Small intestine (tissue), 7 donors: Measurements from ENCODE around the gene TRIM28. TPM values are rescaled to one million over a fixed set of nuclear protein-coding genes. Genes with fewer than 3 reads are reported as not detected.

Experiments used
- DNase-seq, 2 donors: peaks; one replicate each; pipeline versions ENCODE4 v3.0.0 to v3.0.0-alpha.2; 2013
- FAIRE-seq: peaks from 2 replicates; lab custom pipeline; 2012; peaks lifted over from hg19 to GRCh38; lab: Jason Lieb, UNC
- H3K27ac ChIP-seq, 3 donors: one replicate each; pipeline ENCODE4 v1.5.1; 2013; ENCODE audit warnings: low read length in 2 of 3, mild to moderate bottlenecking in 2 of 3, control low read depth in 1 of 3, inconsistent platforms in 1 of 3, low read depth in 1 of 3, moderate library complexity in 1 of 3
- H3K27me3 ChIP-seq, 3 donors: one replicate each; pipeline ENCODE4 v1.6.1; 2013; ENCODE audit warnings: low read length in 3 of 3, inconsistent platforms in 1 of 3; ENCODE audit not compliant: control insufficient read depth in 3 of 3, insufficient read depth in 3 of 3
- H3K36me3 ChIP-seq, 3 donors: one replicate each; pipeline ENCODE4 v1.6.1; 2013; ENCODE audit warnings: low read length in 3 of 3, inconsistent platforms in 1 of 3, low read depth in 1 of 3, mild to moderate bottlenecking in 1 of 3, moderate library complexity in 1 of 3; ENCODE audit not compliant: control insufficient read depth in 3 of 3, insufficient read depth in 2 of 3
- H3K4me1 ChIP-seq, 3 donors: one replicate each; pipeline ENCODE4 v1.6.1; 2013; ENCODE audit warnings: low read length in 2 of 3, inconsistent platforms in 1 of 3, low read depth in 1 of 3, mild to moderate bottlenecking in 1 of 3, moderate library complexity in 1 of 3; ENCODE audit not compliant: control insufficient read depth in 3 of 3, insufficient read depth in 2 of 3
- H3K4me3 ChIP-seq, 3 donors: one replicate each; pipeline ENCODE4 v1.5.1; 2013; ENCODE audit warnings: low read length in 3 of 3, control low read depth in 1 of 3, inconsistent platforms in 1 of 3, low read depth in 1 of 3, mild to moderate bottlenecking in 1 of 3, moderate library complexity in 1 of 3
- H3K9me3 ChIP-seq, 2 donors: one replicate each; pipeline ENCODE4 v1.6.1; 2013; ENCODE audit warnings: low read depth in 1 of 2, low read length in 1 of 2; ENCODE audit not compliant: control insufficient read depth in 2 of 2, insufficient read depth in 1 of 2
- WGBS, 3 donors: extraction: QIAGEN DNeasy Blood & Tissue Kit; methylation state at CpG; one replicate each; pipeline ENCODE4 v1.1.7; 2013; 5-methylcytosine and 5-hydroxymethylcytosine counted together
- polyA plus RNA-seq, 4 donors: library from polyadenylated mRNA; stranded (reverse) in 3 of 4; unstranded in 1 of 4; fragments of 200-250 nt in 3 of 4; fragments of 120-200 nt in 1 of 4; gene quantifications; one replicate each; pipeline versions ENCODE4 v1.2.1 to v1.2.3, GENCODE V29; 2013
- donor health status: healthy with polysubstance abuse.
- donor health status: control.
- donor health status: control.
- donor health status: Bipolar disorder and iron deficiency.
- donor health status: healthy.

The TRIM28 gene
- polyA plus RNA-seq, 4 donors = 151 to 331 (median 177) TPM

DNA sequence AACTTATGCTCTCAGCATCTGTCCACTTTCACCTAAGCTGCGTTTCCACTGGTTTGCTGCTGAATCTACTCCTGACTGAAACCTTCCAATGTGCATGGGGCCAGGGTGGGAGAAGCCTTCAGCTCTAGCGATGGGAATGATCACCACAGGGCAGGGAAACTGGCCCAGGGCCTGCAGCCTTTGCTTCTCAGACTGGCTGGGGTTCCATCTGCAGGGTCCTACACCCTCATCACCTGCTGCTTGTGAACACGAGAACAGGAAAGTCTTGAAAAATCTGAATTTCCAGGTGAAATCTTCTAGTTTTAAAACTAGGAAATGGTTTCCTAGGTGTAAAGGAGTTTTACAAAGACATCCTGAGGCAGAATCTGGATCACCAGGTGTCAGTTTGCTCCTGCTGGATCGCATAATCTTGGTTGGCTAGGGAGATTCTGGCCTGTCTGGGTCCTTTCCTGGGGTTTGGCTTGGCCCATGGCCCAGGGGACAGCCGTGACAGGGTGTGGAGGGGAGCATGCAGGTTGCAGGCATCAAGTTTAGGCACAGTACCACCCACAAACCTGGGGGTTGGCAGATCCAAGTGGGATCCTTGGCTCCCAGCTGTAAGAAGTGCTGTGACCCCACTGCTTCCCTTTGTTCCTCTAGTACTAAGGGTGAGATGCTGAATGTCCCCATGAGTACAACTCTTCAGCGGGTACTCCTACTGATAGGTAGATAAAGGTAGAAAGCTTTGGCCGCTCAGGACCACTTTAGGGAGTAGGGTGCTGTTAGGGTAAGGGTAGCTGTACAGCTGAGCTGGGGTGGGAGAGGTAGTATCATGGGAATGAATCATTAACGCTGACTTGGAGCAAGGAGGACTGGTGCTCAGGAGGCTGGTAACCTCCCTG, 16.4 kb downstream of the TRIM28 start:
- Histone ChIP-seq H3K27ac (peak overlapping the region in 2 of 3 donors; percentile 98 to 99), H3K4me1 (peaks cover 3 to 37% (median 8%) of the 10 kb centered on the region in 3 donors), H3K27me3 (peaks cover 0 to 18% (median 0%) of the 10 kb centered on the region in 3 donors), H3K9me3 (no peaks in the 10 kb centered on the region), H3K4me3 (peak overlapping the region in 2 of 3 donors; percentile 65 to 86), H3K36me3 (peaks cover 0 to 21% (median 7%) of the 10 kb centered on the region in 3 donors)
- no peak for FAIRE-seq
- DNase-seq = no peak
- WGBS, 3 donors = 76 to 81% (median 78%) methylated on average over 8 of the region's 8 CpGs

DNA sequence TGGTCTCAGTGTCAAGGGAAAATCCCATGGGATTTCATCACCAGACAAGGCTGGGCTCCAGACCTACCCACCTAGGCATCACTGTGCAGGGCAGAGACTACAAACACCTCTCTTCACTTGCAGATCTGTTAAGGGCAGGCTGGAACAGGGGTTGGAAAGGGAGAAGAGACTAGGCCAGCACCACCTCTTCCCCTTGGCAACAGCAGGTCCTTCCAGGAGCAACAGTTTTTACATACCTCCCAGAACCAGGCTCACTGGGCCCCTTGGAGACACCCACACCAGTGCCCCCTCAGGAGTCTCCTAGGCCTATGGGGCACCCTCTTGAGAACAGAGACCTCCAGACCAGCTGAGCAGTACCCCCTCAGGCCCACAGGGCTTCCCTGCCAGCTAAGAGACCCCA, 17.1 kb downstream of the TRIM28 start:
- no peak for DNase-seq
- H3K27me3 ChIP-seq = peaks cover 0 to 18% (median 0%) of the 10 kb centered on the region in 3 donors
- no peak for FAIRE-seq
- H3K4me3 ChIP-seq = no peak overlapping the region
- H3K36me3 ChIP-seq = peaks cover 0 to 15% (median 4%) of the 10 kb centered on the region in 3 donors
- no peak overlapping the region for H3K27ac ChIP-seq
- H3K9me3 ChIP-seq = no peaks in the 10 kb centered on the region
- peaks cover 0 to 37% (median 8%) of the 10 kb centered on the region in 3 donors for H3K4me1 ChIP-seq

DNA sequence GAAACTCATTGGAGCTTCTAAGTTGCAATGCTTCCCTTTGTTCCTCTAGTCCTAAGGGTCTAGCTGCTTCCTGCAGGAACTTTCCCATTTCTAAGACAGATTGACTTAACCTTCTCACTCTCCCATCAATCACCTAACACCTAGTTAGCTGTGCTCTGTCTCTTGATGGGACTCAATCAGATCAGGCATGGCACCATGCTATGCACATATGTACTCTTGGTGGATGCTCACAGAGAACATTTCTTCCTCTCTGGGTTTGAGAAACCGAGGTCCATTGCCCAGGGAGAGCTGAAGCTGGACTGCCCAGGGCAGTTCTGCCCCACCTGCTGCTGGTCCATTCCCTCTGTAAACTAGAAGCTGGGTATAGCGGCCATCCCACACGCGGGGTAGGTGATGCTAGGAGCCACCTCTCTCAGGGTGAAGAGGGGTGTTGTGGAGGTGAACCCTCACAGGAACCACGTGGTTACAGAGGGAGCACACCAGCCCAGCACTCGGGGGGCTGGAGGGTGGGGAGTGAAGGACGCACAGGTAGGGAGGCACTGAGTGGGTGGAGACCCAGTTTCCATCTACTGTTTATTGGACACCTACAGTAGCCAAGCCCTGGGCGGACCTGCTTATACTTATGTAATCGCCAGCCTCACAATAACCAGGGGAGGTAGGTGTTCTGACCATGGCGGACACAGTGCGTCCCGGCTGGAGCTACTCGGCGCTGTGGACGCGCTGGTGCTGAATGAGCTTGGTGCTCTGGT, 17.7 kb downstream of the TRIM28 start:
- Histone ChIP-seq H3K27me3 (peaks cover 0 to 18% (median 0%) of the 10 kb centered on the region in 3 donors), H3K9me3 (no peaks in the 10 kb centered on the region), H3K4me3 (peak overlapping the region in 2 of 3 donors; percentile 33 to 38), H3K27ac (no peak overlapping the region), H3K36me3 (peaks cover 0 to 10% (median 0%) of the 10 kb centered on the region in 3 donors), H3K4me1 (peaks cover 0 to 31% (median 8%) of the 10 kb centered on the region in 3 donors)
- 44 to 56% (median 47%) methylated on average over 16 of the region's 16 CpGs for WGBS, 3 donors
- FAIRE-seq = no peak
- no peak for DNase-seq

DNA sequence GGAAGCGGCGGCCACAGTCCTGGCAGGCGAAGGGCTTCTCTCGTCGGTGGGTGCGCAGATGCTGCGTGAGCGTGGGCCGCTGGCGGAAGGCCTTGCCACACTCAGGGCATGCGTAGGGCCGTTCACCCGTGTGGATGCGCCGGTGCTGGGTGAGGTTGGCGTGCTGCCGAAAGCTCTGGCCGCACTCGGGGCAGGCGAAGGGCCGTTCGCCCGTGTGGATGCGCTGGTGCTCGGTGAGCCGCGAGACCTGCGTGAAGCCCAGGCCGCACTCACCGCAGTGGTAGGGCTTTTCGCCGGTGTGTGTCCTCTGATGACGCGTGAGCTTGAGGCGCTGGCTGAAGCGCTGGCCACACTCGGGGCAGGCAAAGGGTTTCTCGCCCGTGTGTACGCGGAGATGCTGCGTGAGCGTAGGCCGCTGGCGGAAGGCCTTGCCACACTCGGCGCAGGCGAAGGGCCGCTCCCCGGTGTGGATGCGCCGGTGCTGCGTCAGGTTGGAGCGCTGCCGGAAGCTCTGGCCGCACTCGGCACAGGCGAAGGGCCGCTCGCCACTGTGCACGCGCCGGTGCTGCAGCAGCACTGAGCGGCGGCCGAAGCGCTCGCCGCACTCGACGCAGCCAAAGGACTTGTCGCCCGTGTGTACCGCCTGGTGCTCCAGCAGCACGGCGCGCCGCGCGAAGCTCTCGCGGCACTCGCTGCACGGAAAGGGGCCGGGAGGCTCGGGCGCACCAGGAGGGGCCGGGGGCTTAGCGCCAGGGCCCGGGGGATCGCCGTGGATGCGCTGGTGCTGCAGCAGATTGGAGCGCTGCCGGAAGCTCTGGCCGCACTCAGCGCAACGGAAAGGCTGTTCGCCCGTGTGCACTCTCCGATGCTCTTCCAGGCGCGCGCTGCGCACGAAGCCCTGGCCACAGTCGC, 18.5 kb downstream of the TRIM28 start:
- peak overlapping the region; percentile 14 to 38 (median 33) for H3K4me3 ChIP-seq
- H3K9me3 ChIP-seq = no peaks in the 10 kb centered on the region
- DNase-seq (peak; percentile 39 to 69), FAIRE-seq (no peak)
- peak overlapping the region in 2 of 3 donors; percentile 15 to 69 for H3K27ac ChIP-seq
- WGBS, 3 donors = 5 to 7% (median 6%) methylated on average over 88 to 107 of the region's 107 CpGs
- peaks cover 0 to 10% (median under 1%) of the 10 kb centered on the region in 3 donors for H3K36me3 ChIP-seq
- peaks cover 0 to 18% (median 0%) of the 10 kb centered on the region in 3 donors for H3K27me3 ChIP-seq
- peaks cover 0 to 24% (median 8%) of the 10 kb centered on the region in 3 donors for H3K4me1 ChIP-seq

DNA sequence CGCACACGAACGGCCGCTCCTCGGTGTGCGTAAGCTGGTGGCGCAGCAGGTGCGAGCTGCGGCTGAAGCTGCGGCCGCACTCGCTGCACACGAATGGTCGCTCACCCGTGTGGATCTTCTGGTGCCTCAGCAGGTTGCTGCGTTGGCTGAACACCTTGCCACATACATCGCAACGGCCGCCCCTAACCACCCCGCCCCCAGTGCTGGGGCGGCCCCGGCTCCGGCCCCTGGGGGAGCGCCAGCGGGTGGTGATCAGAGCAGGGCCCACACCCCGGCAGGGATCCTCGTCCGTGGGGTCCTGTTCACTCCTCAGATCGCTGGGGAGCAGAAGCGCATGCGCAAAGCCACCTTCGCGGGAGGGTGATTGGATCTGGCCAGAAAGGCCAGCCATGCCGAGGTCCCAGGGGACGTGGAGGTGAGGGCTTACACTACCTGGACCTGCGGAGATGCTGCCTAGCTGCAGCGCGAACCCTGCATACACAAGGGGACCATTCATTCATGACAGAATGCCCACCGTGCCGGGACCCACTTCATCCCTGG, 19.2 kb downstream of the TRIM28 start:
- WGBS, 3 donors = 2 to 5% (median 4%) methylated on average over 40 of the region's 40 CpGs
- Histone ChIP-seq H3K27me3 (peaks cover 0 to 18% (median 0%) of the 10 kb centered on the region in 3 donors), H3K4me3 (peak overlapping the region in 2 of 3 donors; percentile 30 to 38), H3K4me1 (peaks cover 0 to 24% (median 8%) of the 10 kb centered on the region in 3 donors), H3K36me3 (peaks cover 0 to 12% (median 3%) of the 10 kb centered on the region in 3 donors), H3K27ac (peak overlapping the region in 1 of 3 donors; percentile 69), H3K9me3 (no peaks in the 10 kb centered on the region)
- DNase-seq (peak; percentile 30 to 69), FAIRE-seq (no peak)

DNA sequence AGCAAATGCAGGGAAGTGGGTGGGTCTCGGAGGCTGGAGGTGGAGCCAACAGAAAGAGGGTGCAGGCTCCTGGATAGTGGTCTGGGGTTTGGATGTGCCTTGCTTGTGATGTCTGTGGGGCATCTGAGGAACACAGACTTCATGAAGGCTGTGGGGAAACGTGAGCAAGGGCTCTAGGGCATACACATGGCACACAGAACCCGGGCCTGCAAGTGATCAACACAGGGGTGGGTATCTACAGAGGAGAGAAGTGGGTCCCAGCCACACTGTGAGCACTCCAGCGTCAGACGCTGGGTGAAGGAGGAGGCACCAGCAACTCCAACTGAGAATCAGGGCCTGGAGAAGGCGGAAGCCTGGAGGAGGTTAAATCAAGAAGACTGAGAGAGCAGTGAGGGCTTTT, 20.0 kb downstream of the TRIM28 start:
- Histone ChIP-seq H3K27ac (no peak overlapping the region), H3K4me3 (no peak overlapping the region), H3K27me3 (peaks cover 0 to 18% (median 0%) of the 10 kb centered on the region in 3 donors), H3K4me1 (peaks cover 0 to 24% (median 8%) of the 10 kb centered on the region in 3 donors), H3K9me3 (no peaks in the 10 kb centered on the region), H3K36me3 (peaks cover 0 to 16% (median 3%) of the 10 kb centered on the region in 3 donors)
- 60 to 80% (median 70%) methylated on average over 6 of the region's 6 CpGs for WGBS, 3 donors
- DNase-seq = no peak
- no peak for FAIRE-seq

DNA sequence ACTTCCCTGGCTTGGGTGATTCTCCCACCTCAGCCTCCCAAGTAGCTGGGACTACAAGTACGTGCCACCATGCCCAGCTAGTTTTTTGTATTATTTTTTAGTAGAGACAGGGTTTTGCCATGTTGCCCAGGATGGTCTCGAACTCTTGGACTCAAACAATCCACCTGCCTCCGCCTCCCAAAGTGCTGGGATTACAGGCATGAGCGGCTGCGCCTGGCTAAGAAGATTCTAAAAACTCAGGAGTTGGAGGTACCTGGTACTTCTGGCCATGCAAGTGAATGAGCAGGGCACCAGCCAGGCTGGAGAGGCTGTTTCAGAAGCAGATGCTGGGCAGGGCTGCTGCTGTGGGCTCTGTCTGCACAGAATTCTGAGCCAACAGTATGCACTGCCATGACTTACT, 23.1 kb downstream of the TRIM28 start:
- Histone ChIP-seq H3K9me3 (no peaks in the 10 kb centered on the region), H3K27me3 (peaks cover 0 to 10% (median 0%) of the 10 kb centered on the region in 3 donors), H3K4me3 (no peak overlapping the region), H3K36me3 (peaks cover 0 to 45% (median 3%) of the 10 kb centered on the region in 3 donors), H3K27ac (no peak overlapping the region), H3K4me1 (peaks cover 1 to 6% (median 6%) of the 10 kb centered on the region in 3 donors)
- no peak for DNase-seq
- 95 to 97% (median 96%) methylated on average over 5 of the region's 5 CpGs for WGBS, 3 donors
- no peak for FAIRE-seq
